ENCODE results near the gene CNKSR1.
A peak's percentile ranks its signal among the peaks of the same experiment; 100 is the strongest.

Gene CNKSR1

DNA sequence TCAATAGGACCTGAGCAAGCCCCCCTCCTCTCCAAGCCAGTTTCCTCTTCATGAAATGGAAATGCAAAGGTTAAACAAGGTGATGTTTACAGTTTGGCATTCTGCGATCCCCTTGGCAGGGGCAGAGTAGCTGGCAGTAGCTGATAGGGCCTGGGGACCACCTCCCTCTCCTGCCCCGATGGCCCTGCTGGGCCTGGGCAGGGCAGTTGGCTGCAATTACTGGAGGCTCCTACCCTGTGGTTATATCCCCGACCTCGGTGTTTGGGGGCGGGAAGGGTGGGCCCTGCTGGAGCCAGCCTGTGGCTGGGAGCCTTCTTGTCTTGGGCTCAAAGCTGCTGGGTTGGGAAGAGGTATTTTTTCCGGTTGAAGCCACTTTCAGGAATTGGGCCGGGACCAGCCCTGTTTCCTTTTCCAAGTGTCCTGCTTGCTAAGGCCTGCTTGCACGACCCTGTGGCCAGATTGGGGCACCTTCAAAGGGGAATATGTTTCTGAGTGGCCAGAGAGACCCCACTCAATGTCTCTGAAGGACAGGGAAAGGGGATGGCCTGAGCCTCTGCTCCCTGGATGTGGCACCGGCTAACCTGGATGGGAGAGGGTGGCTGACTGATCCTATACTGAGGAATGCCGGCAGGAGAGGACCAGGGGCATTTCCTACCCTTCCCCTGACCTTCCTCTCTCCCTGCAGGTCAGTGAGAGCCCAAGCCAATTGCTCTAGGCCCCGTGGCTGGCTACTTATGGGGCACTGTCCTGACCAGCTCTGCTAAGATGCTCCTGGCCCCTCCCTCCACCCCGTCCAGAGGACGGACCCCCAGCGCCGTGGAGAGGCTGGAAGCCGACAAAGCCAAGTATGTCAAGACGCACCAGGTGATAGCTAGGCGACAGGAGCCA, 16.5 kb upstream of the CNKSR1 start:
- DNase-seq (ENCODE audit: low read depth in 2 of 2): no peak

DNA sequence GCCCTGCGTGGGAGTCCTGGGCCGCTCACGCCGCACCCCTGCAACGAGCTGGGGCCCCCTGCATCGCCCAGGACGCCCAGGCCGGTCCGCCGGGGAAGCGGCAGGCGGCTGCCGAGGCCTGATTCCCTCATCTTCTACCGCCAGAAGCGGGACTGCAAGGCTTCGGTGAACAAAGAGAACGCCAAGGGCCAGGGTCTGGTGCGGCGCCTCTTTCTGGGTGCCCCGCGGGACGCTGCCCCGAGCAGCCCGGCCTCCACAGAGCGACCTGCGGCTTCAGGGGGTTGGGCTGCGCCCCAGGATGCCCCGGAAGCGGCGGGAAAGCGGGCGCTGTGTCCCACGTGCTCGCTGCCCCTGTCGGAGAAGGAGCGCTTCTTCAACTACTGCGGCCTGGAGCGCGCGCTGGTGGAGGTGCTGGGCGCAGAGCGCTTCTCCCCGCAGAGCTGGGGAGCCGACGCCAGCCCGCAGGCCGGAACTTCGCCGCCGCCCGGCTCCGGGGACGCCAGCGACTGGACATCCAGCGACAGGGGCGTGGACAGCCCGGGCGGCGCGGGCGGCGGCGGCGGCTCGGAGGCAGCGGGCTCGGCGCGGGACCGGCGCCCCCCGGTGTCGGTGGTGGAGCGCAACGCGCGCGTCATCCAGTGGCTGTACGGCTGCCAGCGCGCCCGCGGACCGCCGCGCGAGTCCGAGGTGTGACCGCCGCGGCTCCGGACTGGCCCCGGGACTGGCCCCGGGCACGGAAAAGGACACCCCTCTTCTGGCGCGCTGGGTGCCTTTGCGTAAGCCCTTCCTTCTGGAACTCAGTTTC, 15.7 kb upstream of the CNKSR1 start:
- peak; percentile 20 to 29 for DNase-seq (ENCODE audit: low read depth in 2 of 2)

DNA sequence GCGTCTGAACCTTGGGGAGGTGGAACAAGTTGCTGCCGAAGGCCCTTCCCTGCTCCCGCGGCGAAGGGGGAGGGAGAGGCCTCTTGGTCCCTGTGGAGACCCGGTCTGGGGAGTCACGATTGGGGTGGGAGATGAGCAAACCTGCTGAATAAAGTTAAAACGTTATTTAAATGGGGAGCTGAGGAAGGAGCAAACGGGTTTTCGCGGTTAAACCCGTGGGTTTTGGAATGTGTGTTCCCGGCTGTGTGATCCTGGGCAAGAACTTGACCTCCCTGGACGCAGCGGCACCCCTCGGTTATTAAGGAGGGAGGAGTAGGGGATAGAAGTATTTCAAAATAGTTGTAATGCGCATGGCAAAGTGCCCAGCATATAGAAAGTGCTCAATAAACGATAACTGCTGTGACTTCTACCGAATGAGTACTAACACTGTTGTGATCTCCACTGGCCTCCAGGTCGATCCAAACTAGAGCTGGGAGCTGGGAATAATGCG, 15.0 kb upstream of the CNKSR1 start:
- DNase-seq (ENCODE audit: low read depth in 2 of 2): no peak

DNA sequence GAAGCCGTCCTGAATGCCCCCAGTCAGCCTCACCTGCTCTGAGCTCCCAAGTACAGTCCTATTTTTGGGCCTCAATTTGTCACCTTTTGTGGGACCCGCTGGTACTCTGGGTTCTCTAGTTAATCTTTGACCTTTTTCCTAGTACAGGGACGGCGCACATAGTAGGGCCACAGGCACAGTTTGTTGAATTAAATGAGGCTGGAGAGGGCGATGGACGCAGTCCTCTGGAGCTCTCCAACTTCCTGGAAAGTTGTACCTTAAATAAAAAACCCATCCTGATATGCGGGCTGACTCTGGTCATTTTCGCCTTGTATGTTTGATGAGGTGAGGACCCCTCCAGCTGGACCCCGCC, 13.6 kb upstream of the CNKSR1 start:
- DNase-seq (ENCODE audit: low read depth in 2 of 2): no peak

DNA sequence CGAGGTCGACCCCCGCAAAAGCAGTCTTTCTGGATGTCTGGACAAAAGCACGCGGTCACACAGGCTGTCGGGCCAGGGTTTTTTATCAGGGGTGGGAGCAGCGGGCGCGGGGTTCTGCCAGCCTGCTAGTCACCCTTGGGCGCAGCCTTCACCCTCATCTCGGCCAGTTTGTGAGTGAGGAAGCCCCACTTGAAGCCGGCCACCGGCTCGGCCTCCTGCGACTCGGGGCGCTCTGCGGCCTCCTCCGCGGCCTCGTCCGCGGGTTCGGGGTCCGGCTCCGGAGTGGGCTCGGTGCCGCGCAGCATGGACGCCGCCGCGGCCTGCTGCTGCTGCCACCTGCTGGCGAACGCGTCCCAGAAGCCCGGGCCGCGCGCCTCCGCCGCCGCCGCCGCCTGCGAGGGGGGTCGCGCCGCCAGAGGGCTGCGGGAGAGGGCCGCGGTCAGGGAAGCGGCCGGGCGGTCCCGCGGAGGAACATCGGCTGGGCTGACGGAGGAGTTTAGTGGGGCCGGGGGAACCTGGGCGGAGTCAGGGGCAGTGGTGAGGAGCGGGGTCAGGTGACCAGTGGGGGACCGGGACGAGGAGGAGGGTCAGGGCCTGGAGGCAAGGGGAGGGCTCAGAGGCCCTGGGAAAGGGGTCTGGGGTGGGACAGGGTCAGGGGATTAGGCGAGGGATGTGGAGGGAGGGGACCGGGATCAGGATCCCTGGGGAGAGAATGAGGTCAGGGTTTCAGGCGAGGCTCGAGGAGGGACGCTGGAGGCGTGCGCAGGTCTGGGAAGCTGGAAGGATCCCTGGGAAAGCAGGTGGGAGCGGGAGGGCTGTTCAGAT, 13.0 kb upstream of the CNKSR1 start:
- DNase-seq (ENCODE audit: low read depth in 2 of 2): peak; percentile 28 to 54

DNA sequence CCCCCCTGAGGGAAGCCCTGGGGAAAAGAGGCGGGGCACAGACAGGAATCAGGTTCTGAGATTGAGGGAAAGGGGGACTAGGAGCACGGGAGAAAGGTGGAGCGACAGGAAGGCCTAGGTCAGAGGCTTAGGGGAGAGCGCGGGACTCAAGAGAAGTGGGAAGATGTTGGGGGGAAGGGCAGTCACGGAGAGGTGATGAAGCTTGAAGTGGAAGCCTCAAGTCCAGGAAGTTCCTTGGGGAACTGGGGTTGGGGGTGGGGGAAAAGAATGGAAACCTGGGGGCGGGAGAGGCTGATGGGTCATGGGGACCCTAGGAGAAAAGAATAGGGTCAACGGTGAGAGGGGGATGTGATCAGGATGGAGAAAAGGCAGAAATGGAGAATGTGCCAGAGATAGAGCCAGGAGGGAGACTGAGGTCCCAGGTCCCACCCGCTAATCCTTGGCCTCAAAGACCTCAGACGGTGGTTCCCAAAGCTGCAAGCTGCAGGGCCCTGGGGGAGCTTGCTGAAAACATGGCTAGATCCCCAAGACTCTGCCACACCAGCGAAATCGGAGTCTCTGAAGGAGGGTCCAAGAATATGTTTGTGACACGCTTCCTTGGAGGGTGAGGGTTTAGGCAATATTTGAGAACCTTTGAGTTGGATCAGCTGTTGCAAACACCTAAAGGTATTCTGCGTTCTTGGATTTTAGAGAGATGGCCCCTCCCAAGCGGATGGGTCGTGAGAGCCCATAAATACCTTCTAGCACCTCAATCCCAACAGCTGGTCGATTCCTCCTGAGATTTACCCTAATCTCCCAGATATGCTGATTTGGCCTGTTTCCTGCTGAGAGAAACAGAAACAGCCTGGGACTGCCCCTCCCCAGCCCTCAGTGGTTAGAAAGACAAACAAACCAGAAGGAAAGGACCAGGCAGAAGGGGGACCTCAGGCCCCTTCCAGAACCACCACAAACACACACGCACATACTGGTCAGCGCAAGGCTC, 12.1 kb upstream of the CNKSR1 start:
- no peak for DNase-seq (ENCODE audit: low read depth in 2 of 2)

DNA sequence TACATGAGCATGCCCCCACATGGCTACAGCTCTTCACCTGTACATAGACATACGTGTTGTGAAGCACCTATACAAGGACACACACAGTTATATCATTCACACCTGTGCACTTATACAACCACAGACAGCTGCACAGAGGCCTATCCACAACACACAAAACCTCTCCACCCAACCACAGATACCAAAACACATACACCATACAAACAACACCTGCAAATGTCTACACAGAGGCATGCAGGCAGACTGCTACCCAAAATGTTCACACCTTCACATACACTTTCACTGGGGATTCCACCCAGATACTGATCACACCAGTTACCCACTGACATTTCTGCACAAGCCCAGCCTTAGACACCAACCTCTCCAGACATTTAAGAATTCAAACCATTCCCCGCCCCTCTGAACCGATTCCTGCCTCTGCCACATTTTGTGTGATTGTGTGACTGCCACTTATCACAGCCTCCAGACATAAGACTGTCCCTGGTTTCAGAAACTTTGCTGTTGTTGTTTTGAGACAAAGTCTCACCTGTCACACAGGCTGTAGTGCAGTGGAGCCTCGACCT, 10.5 kb upstream of the CNKSR1 start:
- no peak for DNase-seq (ENCODE audit: low read depth in 2 of 2)

DNA sequence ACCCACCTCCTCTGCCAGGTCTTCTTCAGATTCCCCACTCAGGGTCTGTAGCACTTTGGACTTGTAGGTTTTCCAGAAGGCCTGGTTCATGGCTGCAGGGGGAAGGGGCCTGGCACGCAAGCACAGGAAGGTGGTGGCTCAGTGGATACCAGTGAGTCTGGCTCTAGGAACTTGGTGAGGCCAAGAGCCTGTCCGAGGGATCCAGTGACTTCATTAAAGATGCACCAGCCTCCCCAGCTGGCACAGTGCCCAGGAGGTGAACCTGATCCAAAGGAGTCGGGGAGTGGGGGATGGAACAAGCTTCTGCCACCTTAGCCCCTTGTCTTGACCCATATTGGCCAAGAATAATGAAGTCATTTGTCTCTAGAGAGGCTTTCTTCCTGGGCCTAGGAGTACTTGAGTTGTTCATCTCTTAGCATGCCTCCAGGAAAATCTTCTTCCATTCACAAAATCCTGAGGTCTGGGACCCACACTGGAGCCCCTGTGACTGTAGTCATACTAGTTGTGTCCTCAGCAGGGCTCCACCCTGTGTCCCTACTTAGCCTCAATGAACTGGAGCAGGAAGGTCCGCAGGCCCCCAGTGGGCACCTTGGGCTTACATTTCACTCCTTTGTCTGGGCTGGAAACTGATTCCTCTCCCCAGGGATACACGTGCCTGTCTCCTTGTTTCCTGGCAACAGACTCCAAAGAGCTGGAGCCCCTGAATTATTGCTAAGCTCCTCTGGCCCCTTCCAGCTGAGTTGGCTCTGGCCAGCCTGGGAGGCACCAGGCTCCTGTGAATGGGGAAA, 8.7 kb upstream of the CNKSR1 start, which contains the start of gene C1orf232:
Gene C1orf232 (minus strand): TSS at position 554 of the 788 bp plus-strand sequence. CDS start 464 bp downstream, at position 90.
- DNase-seq (ENCODE audit: low read depth in 2 of 2): no peak

DNA sequence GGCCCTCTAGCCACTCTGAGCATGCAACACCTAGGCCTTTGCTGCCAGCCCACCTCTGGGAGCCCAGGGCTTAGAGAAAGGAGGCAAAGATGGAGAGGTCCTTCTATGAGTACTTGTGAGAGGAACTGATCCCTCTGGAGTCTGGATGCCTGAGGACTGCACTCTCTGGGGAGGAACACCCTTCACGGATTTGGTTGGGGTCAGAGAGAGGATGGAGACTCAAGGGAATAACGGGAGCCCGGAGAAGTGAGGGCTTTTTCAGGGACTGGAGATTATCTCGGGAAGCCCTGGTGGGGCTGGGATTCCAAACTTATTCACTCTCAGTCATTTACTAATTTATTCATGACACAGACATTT, 8.1 kb upstream of the CNKSR1 start:
- no peak for DNase-seq (ENCODE audit: low read depth in 2 of 2)

DNA sequence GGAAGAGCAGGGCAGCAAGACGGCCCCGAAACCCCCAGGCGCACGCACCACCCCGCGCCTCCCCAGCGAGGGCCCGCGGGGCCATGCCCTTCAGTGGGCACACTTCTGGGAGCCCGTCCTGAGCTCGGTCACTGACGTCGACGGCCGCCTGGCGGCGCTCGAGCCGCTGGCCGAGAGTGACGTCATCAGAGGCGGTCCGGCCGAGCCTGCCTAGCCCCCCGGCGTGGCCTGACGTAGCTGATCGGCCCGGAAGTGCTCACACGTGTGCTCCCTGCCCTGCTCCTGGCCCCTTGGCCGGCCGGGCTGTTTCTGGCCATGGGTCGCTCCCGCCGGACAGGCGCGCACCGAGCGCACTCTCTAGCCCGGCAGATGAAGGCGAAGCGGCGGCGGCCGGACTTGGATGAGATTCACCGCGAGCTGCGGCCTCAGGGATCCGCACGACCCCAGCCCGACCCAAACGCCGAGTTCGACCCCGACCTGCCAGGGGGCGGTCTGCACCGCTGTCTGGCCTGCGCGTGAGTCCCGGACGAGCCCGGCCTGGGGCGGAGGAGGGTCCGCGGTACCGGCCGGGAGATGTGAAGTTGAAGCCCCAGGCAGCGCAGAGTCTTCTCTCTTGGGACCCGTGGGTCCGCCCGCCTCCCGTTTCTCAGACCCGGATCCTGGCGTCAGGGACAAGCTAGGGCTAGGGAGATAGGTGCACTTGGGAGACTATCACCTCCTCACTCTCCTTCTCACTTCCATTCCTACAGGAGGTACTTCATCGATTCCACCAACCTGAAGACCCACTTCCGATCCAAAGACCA, 7.4 kb upstream of the CNKSR1 start, which contains the start of gene ZNF593:
Gene ZNF593 (plus strand): TSS at position 240 of the 803 bp plus-strand sequence. CDS start 76 bp downstream, at position 316.
- DNase-seq (ENCODE audit: low read depth in 2 of 2): peak; percentile 84 to 85

DNA sequence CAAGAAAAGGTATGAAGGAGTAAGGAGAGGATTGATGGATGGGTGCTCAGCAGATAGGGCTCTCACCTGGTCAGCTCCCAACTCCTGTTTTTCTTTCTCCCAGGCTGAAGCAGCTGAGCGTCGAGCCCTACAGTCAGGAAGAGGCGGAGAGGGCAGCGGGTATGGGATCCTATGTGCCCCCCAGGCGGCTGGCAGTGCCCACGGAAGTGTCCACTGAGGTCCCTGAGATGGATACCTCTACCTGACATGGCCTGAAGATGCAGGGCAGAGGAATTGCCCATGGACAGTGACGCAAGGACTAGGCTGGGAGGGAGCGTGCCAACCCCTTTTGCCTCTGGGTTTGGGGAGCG, 6.8 kb upstream of the CNKSR1 start:
- DNase-seq (ENCODE audit: low read depth in 2 of 2): no peak

DNA sequence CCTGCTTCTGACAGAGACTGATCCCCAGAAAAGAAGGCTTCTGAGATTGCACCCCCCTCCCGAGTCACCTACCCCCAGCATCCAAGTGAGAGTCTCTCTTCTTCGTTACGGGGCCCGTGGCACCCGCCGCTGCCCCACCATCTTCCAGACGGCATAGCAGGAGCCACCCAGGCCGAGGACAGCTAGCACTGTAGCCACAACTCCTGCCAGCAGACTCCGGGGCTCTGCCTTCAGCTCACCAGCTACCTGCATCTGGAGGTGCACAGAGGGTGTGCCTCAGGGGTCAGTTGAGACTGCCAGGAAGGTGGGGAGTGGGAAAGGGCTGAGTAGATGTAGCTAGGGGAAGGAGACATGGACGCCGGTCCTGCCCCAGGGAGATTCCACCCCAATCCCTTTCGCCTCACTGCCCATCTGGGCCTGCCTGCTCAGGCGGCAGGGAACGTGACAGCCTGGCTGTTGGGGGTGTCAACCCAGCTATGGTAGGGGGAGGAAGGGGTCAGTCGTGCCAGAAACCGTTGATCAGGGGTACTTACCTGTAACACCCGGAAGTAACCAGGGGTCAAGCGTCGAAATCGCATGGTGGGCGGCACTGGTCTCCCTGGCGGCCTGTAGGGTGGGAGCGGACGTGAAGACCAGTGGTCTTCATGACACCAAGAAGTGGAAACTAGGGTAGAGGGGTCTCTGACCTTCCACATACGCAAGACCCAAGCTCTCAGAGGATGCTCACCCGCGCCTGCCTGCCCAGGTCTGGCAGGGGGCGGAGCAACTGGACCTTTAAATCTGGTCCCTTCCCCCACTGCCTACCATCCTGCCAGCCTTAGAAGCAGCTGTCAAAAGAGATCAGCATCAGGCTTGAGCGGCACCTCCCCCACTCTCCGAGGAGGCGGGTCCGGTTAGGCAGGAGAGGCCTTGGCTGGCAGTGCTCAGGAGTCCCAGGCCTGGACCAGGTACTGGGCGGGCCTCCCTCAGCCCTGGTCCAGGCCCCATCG, 5.9 kb upstream of the CNKSR1 start, which contains the start of gene ZNF593OS:
Gene ZNF593OS (minus strand): TSS at position 749 of the 989 bp plus-strand sequence. CDS start 171 bp downstream, at position 578.
- no peak for DNase-seq (ENCODE audit: low read depth in 2 of 2)

DNA sequence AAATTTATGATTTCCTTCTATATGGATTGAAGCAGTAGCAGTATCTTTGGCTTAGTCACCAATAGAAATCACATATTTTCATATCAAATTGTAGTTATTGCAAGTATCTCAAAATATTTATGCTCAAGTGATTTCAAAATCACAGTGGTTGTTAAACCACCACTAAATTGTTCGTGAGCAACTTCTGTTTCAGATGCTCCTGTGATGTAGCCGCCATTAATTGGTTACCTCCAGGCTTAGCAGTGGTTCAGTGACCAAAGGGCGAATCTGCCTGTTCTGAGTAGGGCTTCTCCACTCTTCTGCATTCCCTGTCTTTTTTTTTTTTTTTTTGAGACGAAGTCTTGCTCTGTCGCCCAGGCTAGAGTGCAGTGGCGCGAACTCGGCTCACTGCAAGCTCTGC, 1.9 kb upstream of the CNKSR1 start:
- DNase-seq (ENCODE audit: low read depth in 2 of 2): no peak

DNA sequence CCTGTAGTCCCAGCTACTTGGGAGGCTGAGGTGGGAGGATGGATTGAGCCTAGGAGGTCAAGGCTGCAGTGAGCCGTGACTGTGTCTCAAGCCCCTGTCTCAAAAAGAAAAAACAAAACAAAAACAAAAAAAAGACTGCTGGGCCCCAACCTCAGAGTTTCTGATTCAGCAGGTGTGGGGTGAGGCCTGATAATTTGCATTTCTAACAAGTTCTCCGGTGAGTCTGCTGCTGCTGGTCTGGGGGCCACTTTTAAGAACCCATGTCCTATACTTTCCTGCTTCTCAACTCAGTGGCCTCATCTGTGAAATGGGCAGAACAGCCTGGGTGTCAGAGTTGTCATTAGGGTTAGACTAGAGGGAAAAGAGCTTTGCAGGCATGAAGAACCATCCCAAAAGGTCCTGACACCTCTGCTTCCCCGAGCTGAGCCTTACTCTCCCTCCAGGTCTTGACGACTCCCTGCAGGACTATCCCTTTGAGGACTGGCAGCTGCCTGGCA, 2.8 kb downstream of the CNKSR1 start:
- DNase-seq (ENCODE audit: low read depth in 2 of 2): no peak

DNA sequence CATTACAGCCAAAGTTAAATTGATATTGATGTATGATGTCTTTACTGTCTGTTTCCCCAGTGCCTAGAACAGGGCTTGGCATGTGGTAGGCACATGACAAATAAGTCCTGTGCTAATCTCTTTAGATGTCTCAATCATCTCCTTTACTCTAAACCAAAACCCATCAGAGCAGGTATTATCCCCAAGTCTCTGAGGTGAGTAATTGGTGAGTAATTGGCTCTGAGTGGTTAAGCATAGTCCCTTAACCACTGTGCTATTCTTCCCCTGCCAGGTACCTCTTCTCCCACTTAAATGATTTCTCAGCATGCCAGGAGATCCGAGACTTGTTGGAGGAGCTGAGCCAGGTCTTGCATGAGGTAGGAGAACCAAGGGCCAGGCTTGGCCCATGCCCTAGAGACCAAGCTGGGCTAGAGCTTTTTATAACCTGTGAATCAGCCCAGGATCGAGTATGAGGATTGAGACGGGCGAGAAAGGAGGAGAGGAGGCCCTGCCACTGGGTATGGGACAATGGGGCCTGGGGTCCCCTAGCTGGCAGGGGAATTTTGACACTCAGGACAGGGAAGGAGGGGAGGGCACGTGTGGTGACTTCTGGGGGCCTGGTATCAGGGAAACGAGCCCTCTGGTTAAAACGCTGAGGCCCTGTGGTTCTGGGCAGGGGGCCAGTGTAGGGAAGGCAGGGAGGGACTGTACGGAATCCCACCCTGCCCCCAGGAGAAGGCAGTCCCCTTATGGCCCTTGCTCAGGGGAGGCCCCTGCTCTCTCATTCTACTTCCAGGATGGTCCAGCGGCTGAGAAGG, 4.5 kb downstream of the CNKSR1 start:
- DNase-seq (ENCODE audit: low read depth in 2 of 2): no peak

DNA sequence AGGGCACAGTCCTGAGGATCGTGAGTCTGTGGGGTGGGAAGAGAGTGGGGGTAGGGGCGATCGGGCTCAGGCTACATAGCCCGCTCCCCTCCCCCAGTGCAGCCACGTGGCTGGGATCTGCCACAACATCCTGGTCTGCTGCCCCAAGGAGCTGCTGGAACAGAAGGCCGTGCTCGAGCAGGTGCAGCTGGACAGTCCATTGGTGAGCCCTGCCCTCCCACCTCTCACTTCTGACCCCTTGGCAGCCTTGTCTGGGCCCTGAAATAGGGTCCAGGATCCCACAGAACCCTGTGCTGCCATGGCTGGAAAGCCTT, 5.0 kb downstream of the CNKSR1 start:
- no peak for DNase-seq (ENCODE audit: low read depth in 2 of 2)

All from stimulated activated CD4-positive, alpha-beta T cell treated with anti-CD3 and anti-CD28 coated beads, Interleukin-4, amount 100 ng/mL, for 48 hours (primary cell).